Tibial artery (tissue), 4 donors: ENCODE measurements around the gene SPSB1.

Source experiments
- DNase-seq, 2 donors: peaks; one replicate each; pipeline ENCODE4 v3.0.0-alpha.2; 2019
- H3K27ac ChIP-seq, 2 donors: fragments of 200-600 bp; sonication (generic) in 1 of 2; 1 replicate in 1 of 2; 2 replicates in 1 of 2; pipeline ENCODE4 v1.5.1; 2018 to 2019; ENCODE audit warnings: mild to moderate bottlenecking in 1 of 2
- H3K27me3 ChIP-seq, 2 donors: fragments of 200-600 bp; sonication (generic) in 1 of 2; one replicate each; pipeline versions ENCODE4 v1.5.1 to v1.6.0; 2016 to 2019
- H3K36me3 ChIP-seq, 3 donors: fragments of 200-600 bp; sonication (generic) in 2 of 3; one replicate each; pipeline ENCODE4 v1.5.1; 2016 to 2019; ENCODE audit warnings: mild to moderate bottlenecking in 2 of 3
- H3K4me1 ChIP-seq, 4 donors: fragments of 200-600 bp; sonication (generic) in 2 of 4; 1 replicate in 3 of 4; 2 replicates in 1 of 4; pipeline ENCODE4 v1.5.1; 2016 to 2019
- H3K4me3 ChIP-seq, 2 donors: fragments of 200-600 bp; sonication (generic) in 1 of 2; 1 replicate in 1 of 2; 2 replicates in 1 of 2; pipeline ENCODE4 v1.5.1; 2018 to 2019; ENCODE audit warnings: mild to moderate bottlenecking in 2 of 2
- H3K9me3 ChIP-seq, 3 donors: fragments of 200-600 bp; sonication (generic) in 1 of 3; one replicate each; pipeline ENCODE4 v1.5.1; 2016 to 2019
- CTCF ChIP-seq, 2 experiments: fragments of 200-600 bp in 1 of 2; fragments of 450-650 bp in 1 of 2; IDR thresholded peaks; one replicate each; pipeline ENCODE4 v1.5.1; 2017 to 2019; ENCODE audit warnings: antibody characterized with exemption in 2 of 2, mild to moderate bottlenecking in 1 of 2, moderate library complexity in 1 of 2
- intact Hi-C: fragments of 100-400 bp; cut with DNase I; formaldehyde crosslinking; loops from one replicate; pipeline ENCODE4 v1.15.0; 2023; ENCODE audit warnings: low total_unique reads

Gene SPSB1

DNA sequence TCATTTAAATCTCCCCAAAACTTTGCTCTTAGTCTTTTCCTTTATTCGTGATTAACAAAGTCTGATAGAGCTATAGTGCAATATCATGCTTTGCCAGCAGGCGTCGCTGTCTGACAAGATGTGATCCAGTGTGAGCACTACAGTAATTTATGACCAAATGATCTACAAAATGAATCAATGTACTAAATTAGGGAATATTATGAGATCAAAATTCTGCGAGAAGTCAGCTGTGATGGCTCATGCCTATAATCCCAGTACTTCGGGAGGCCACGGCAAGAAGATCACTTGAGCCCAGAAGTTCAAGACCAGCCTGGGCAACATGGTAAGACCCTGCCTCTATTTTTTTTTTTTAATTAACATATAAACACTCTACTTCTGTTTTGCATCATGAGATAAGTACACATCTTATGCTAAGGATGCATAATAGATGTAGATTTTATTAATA, 3.6 kb upstream of the SPSB1 start:
- Histone ChIP-seq H3K4me1 (peaks cover 6 to 28% (median 22%) of the 10 kb centered on the region in 4 donors), H3K9me3 (peaks cover 0 to 42% (median 12%) of the 10 kb centered on the region in 3 donors), H3K27ac (peak overlapping the region in 1 of 2 donors; percentile 91), H3K27me3 (no peaks in the 10 kb centered on the region), H3K4me3 (no peak overlapping the region), H3K36me3 (no peaks in the 10 kb centered on the region)
- DNase-seq, result peak in 1 of 2 donors; percentile 84
- peak; percentile 84 to 96 for TF ChIP-seq CTCF (IDR thresholded peaks at IDR 0.05)
- intact Hi-C loops, result loop anchor here (2.0 to 5.0 kb wide), 2 partner anchors 166 to 203 kb away; no protein-coding TSS in a partner anchor

GRCh38 chr1:9289711-9290485, 2.8 kb upstream of the SPSB1 start:
- H3K9me3 ChIP-seq, result peaks cover 0 to 39% (median 12%) of the 10 kb centered on the region in 3 donors
- no peaks in the 10 kb centered on the region for H3K27me3 ChIP-seq
- peaks cover 6 to 35% (median 25%) of the 10 kb centered on the region in 4 donors for H3K4me1 ChIP-seq
- intact Hi-C loops, result loop anchor here (2.0 to 10.0 kb wide), 3 partner anchors 65 to 202 kb away; no protein-coding TSS in a partner anchor
- H3K36me3 ChIP-seq, result no peaks in the 10 kb centered on the region
- peak overlapping the region; percentile 91 to 98 for H3K27ac ChIP-seq
- no peak overlapping the region for H3K4me3 ChIP-seq
- peak in 1 of 2 experiments; percentile 8 for TF ChIP-seq CTCF (IDR thresholded peaks at IDR 0.05)
- DNase-seq, result peak; percentile 90

GRCh38 chr1:9291914-9292360, 757 bp upstream of the SPSB1 start:
- Histone ChIP-seq H3K9me3 (peaks cover 0 to 21% (median 12%) of the 10 kb centered on the region in 3 donors), H3K27me3 (no peaks in the 10 kb centered on the region), H3K27ac (peak overlapping the region; percentile 91 to 98), H3K36me3 (no peaks in the 10 kb centered on the region), H3K4me1 (peaks cover 6 to 55% (median 43%) of the 10 kb centered on the region in 4 donors), H3K4me3 (peak overlapping the region; percentile 81 to 92)
- peak in 1 of 2 donors; percentile 77 for DNase-seq
- TF ChIP-seq CTCF (IDR thresholded peaks at IDR 0.05), result no peak
- intact Hi-C loops, result loop anchor here (10.0 kb wide), 1 partner anchor 63 kb away; no protein-coding TSS in a partner anchor

DNA sequence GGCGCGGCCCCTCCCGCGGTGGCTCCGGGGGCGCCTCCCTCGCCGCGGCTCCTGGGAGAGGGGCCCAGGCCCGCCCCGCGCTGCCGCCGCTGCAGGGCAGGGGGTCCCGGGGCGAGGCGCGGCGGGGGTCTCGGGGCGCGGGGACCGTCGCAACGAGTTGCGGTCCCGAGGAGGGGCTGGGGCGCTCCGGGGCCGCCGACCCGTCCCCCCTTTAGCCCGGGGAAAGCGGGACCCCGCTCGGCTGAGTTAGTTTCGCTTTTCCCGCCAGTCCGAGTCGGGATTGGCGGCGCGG, 493 bp downstream of the SPSB1 start:
- no peak for TF ChIP-seq CTCF (IDR thresholded peaks at IDR 0.05)
- Histone ChIP-seq H3K4me1 (peaks cover 6 to 68% (median 50%) of the 10 kb centered on the region in 4 donors), H3K9me3 (peaks cover 0 to 8% (median 3%) of the 10 kb centered on the region in 3 donors), H3K27me3 (no peaks in the 10 kb centered on the region), H3K27ac (peak overlapping the region; percentile 91 to 98), H3K4me3 (peak overlapping the region; percentile 81 to 92), H3K36me3 (no peaks in the 10 kb centered on the region)
- DNase-seq, result no peak
- intact Hi-C loops, result loop anchor here (10.0 kb wide), 1 partner anchor 62 kb away; no protein-coding TSS in a partner anchor

DNA sequence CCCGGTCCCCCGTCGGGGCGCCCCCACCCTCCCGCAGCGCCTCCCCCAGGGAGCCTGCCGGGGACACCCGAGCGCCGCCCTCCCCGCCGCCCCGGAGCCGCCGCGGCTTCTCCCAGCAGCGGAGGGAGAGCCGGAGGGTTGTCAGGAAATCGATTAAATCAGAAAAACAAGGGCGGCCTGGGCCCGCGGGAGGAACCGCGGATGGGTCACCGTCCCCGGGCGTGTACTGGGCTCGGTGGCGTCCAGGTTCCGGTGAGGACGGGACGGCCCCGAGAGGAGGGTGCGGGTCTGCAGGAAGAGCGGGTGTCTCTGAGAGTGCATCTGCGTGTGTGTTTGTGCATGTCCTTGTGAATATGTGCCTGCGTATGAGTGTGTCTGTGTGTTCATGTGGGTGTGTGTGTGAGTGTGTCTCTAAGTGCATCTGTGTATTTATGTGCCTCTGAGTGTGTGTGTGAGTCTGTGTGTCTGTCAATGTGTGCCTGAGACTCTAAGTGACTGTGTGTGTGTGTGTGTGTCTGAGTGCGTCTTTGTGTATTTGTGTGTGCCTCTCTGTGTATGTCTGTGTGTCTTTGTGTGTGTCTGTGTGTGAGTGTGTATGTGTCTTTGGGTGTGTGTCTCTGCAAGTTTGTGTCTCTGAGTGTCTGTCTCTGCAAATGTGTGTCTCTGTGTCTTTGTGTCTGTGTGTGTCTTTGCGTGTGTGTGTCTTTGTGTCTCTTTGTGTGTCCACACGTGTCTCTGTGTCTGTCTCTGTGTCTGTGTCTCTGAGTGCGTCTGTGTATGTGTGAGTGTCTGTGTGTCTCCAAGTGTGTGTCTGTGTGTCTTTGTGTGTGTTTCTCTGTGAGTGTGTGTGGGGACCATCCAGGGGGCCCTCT, 1.1 kb downstream of the SPSB1 start:
- peak overlapping the region; percentile 81 to 92 for H3K4me3 ChIP-seq
- H3K9me3 ChIP-seq, result peaks cover 0 to 2% (median 0%) of the 10 kb centered on the region in 3 donors
- H3K36me3 ChIP-seq, result no peaks in the 10 kb centered on the region
- TF ChIP-seq CTCF (IDR thresholded peaks at IDR 0.05), result no peak
- intact Hi-C loops, result loop anchor here (10.0 kb wide), 1 partner anchor 61 kb away; no protein-coding TSS in a partner anchor
- peak overlapping the region; percentile 91 to 98 for H3K27ac ChIP-seq
- H3K4me1 ChIP-seq, result peaks cover 6 to 74% (median 54%) of the 10 kb centered on the region in 4 donors
- no peak for DNase-seq
- H3K27me3 ChIP-seq, result no peaks in the 10 kb centered on the region
